GM18526 (cell line): ENCODE measurements around the gene HADH.

Experiments
- POLR2A ChIP-seq: IDR thresholded peaks from 3 replicates; pipeline ENCODE4 v1.6.1; 2011; ENCODE audit not compliant: insufficient read length; ENCODE audit errors: extremely low read depth

Gene HADH

DNA sequence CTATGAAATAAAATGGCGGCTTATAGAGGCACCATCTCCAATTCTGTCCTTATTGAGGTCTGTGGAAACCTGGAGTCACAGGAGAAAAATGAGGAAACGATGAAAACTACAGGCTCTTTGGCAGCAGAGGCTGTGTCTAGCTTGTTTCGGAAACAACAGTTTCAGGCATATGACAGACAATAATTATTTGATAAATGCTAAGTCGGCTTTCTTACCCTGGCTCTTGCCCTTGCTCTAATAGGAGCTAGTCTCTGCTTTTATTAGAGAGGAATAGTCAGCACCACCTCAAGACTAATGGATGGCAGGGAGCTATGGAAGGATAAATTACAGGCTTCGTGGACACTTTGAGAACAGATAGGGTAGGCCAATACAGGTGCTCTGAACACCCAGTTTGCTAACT is 24.3 kb downstream of the HADH start:
- no peak for TF ChIP-seq POLR2A

DNA sequence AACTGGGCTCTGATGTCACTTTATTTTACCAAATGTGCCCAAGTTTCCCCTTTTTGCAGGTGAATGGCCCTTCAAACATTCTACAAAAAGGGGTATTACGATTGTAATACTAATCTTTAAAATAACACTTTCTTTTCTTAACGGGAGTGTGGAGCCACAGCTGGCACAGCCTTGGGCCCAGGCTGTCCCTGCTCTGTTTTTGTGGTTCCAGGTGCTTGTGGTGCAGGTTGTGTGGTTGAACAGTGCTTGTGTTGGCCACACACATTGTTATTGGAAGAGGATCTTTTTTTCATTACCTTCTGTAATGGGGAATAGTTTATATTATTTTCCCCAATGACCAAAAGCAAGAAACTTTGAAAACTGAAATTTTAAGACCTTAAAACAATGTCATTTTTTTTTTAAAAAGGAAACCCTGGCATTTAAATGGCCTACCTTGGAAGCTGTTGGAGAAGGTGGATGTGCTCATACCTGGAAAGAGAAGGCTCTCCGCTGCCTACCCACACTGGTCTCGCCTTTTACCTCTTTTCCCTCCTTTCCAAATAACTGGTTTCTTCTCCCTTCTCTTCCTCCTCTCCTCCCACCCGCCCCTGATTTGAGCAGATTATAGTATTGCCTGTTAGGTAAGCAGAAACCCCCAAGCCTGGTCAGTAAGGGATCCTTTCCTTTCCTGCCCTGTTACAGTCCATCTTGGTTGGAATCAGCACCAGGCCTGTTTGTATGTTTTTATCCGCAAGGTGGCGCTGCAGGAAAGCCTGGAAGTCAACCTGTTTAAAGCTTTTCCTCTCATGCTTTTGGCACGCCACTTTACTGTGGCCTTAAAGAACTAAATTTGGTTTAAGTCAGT is 28.6 kb downstream of the HADH start:
- no peak for TF ChIP-seq POLR2A

GRCh38 chr4:108018884-108019187 is 29.1 kb downstream of the HADH start:
- no peak for TF ChIP-seq POLR2A

- no peak for TF ChIP-seq POLR2A
Observed at GRCh38 chr4:108024085-108024877, 34.6 kb downstream of the HADH start.

- no peak for TF ChIP-seq POLR2A
Observed at GRCh38 chr4:108024878-108025165, 35.1 kb downstream of the HADH start.

GRCh38 chr4:108029016-108029720 is 39.5 kb downstream of the HADH start:
- no peak for TF ChIP-seq POLR2A

GRCh38 chr4:108029731-108030130 is 40.0 kb downstream of the HADH start:
- no peak for TF ChIP-seq POLR2A

GRCh38 chr4:108030332-108030731 is 40.6 kb downstream of the HADH start:
- TF ChIP-seq POLR2A, result no peak

DNA sequence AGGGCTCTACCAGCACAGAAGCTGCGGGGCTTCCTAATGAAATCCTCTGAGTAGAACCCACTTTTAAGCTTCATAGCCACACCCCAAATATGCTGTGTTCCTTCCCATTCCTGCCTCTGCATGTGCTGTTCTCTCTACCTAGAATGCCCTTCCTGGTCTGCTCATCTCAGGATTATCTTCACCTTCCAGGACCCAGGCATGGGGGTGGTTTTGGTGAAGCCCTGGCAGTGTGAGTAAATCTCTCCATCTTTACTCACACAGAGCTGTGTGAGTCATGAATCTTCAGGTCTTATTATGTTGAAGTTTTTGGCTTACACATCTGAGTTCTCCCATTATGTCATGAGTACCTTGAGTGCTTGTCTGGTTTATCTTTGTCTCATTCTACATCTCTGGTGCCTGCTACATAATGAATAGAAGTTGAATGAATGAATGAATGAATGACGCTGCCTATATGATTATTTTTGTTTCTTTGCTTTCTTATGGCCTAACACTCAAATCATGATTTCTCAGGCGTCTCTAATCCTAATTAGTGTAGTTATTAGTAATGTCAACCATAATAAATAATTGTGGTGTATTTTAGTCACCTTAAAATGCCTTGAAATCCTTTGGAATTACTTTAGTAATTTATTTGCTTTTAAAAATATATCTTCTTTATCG is 41.9 kb downstream of the HADH start:
- no peak for TF ChIP-seq POLR2A

DNA sequence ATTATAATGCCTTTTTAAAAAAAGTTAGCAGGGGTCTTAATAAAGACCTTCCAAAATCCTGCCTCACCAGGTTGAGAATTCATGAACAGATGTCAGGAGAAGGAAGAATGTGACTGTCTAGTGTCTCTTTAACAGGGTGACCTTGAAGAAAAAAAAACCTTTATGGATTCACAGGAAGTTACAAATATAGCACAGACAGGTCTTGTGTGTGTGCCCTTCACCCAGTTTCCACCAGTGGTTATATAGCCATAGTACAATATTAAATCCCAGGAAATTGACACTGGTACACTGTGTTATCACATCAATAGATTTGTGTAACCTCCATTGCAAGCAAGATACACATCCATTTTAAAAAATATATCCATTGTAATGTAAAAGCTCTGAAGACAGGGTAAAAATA is 43.7 kb downstream of the HADH start:
- TF ChIP-seq POLR2A, result no peak

- TF ChIP-seq POLR2A, result no peak
Observed at GRCh38 chr4:108034565-108034964, 44.9 kb downstream of the HADH start.

GRCh38 chr4:108035691-108036090 is 46.0 kb downstream of the HADH start:
- TF ChIP-seq POLR2A, result no peak

GRCh38 chr4:108036213-108036612 is 46.5 kb downstream of the HADH start:
- no peak for TF ChIP-seq POLR2A

GRCh38 chr4:108037884-108038283 is 48.2 kb downstream of the HADH start:
- no peak for TF ChIP-seq POLR2A

DNA sequence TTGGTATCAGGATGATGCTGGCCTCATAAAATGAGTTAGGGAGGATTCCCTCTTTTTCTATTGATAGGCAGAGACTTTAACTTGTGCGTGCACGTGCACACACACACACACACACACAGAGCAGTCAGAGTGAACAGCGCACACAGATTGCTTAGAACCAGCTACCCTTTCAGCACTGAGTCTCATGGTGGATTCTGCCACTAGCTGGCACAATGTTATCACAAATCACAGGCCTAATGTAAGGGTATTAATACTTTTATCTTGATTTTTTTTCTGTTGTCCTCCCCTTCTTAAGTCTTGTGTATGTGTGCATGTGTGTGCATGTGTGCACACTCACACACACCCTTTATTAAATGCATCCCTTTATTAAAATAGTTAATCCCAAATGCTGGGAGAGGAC is 53.2 kb downstream of the HADH start:
- TF ChIP-seq POLR2A, result no peak

DNA sequence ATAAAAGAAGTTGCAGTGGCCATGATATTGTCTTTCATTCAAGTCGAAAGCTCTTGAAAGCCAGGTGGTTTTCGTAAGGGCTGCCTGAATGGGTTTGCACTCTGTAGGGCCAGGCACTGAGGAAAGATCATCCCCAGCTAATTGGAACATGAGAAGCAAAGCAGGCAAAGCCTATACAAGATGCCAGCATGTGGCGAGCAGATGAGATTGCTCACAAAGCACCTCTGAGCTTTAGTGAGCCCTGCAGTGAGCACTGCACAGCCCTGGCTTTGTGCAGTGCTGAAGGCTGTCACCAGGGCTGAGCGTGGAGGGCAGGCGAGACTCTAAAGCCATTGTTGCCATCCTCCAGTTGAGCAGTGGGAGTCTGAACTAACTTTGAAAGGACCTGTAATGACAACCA is 53.8 kb downstream of the HADH start:
- no peak for TF ChIP-seq POLR2A
